Activated T-helper 2 cell treated with anti-CD3 and anti-CD28 coated beads, Interferon-gamma antibody, Interleukin-2, Interleukin-4, amounts not matched to agents 10 μg/mL and 5 μg/mL and 100 μg/mL, durations not matched to agents 14 hours and 24 hours and 36 hours (primary cell): ENCODE measurements around the gene ADGRF3. TPM values are rescaled to one million over a fixed set of nuclear protein-coding genes. Genes with fewer than 3 reads are reported as not detected.
"Not testable (repeated sequence)": the region's sequence is repeated elsewhere in the genome, so short reads cannot be mapped to it uniquely, and the experiment has no call there.

Experiments
- DNase-seq: peaks from one replicate; pipeline ENCODE4 v3.0.0; 2021; ENCODE audit warnings: low spot score
- H3K27ac Mint-ChIP-seq: one replicate; pipeline ENCODE4 v1.8.0; 2021; ENCODE audit warnings: mixed read lengths
- H3K27me3 Mint-ChIP-seq: one replicate; pipeline ENCODE4 v1.8.0; 2021; ENCODE audit warnings: low read depth, mixed read lengths
- H3K36me3 Mint-ChIP-seq: one replicate; pipeline ENCODE4 v1.8.0; 2021; ENCODE audit warnings: low read depth, mixed read lengths
- H3K4me1 Mint-ChIP-seq: one replicate; pipeline ENCODE4 v1.8.0; 2021; ENCODE audit warnings: low read depth, mixed read lengths
- H3K4me3 Mint-ChIP-seq: one replicate; pipeline ENCODE4 v1.8.0; 2021; ENCODE audit warnings: low read depth, mild to moderate bottlenecking, moderate library complexity, mixed read lengths
- H3K9me3 Mint-ChIP-seq: one replicate; pipeline ENCODE4 v1.8.0; 2021; ENCODE audit warnings: mixed read lengths
- intact Hi-C: fragments of 100-400 bp; cut with micrococcal nuclease; formaldehyde crosslinking; loops from one replicate; pipeline ENCODE4 v1.15.1; 2023
- total RNA-seq: library from RNA; stranded (reverse); gene quantifications from 2 replicates; pipeline ENCODE4 v1.2.3, GENCODE V29; 2022

The ADGRF3 gene
- total RNA-seq, 1 donor from 2014 or later: 3.1 TPM

DNA sequence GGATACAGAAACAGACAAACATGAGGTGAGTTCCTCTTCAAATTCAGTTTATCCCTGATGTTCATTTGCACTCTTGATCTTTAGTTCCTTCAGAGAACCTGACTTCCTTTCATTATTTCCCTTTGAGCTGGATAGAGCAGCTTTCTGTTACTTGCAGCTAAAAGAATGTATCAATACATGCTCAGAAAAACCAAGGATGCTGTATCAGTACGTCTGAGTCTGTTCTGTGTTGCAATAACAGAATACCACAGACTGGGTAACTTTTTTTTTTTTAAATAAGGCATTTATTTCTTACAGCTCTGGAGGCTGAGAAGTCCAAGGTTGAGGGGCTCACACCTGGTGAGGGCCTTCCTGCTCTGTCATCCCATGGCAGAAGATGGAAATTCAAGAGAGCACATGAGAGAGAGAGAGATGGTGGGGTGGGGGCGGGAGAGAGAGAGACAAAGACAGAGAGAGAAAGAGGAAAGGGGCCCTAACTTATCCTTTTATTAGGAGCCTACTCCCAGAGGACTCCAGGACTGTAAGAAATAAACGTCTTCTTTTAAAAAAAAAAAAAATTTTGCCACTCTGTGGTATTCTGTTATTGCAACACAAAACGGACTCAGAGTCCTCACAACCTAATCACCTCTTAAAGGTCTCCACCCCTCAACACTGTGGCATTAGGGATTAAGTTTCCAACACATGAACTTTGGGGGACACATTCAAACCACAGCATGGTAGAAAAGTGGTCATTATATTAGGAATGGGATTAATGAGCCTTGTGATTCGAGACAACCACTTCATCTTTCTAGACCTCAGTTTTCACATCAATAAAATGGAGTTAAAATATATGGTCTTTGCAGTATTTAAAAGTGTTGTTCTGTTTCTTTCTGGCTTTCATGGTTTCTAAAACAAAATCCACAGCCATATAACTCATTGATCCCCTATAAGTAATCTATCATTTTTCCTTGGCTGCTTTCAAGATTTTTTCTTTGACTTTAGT lies 19.0 kb downstream of the ADGRF3 start:
- H3K4me3 Mint-ChIP-seq: no peak overlapping the region
- DNase-seq: no peak
- H3K27me3 Mint-ChIP-seq: no peaks in the 10 kb centered on the region
- H3K36me3 Mint-ChIP-seq: no peaks in the 10 kb centered on the region
- H3K27ac Mint-ChIP-seq: no peak overlapping the region
- intact Hi-C loops: no loop called here
- H3K4me1 Mint-ChIP-seq: peaks cover 19% of the 10 kb centered on the region
- H3K9me3 Mint-ChIP-seq: no peaks in the 10 kb centered on the region

DNA sequence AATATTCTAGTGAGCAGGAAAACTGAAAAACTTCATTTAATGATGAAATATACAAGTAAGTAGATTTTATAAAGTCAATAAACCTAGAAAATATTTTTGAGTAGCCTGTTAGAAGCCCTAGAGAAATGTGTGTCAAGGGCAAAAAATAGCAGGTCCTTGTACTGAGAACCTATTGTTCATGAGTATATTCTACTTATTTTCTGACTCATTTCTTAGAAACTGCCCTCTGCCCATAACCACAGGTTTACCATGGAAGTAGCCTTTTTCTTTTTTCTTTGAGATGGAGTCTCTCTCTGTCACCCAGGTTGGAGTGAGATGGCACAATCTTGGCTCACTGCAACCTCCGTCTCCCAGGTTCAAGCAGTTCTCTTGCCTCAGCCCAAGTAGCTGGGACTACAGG lies 20.1 kb downstream of the ADGRF3 start:
- no peak overlapping the region for H3K4me3 Mint-ChIP-seq
- no peak for DNase-seq
- no peak overlapping the region for H3K27ac Mint-ChIP-seq
- H3K27me3 Mint-ChIP-seq: no peaks in the 10 kb centered on the region
- no peaks in the 10 kb centered on the region for H3K9me3 Mint-ChIP-seq
- intact Hi-C loops: no loop called here
- H3K4me1 Mint-ChIP-seq: peaks cover 19% of the 10 kb centered on the region
- no peaks in the 10 kb centered on the region for H3K36me3 Mint-ChIP-seq

DNA sequence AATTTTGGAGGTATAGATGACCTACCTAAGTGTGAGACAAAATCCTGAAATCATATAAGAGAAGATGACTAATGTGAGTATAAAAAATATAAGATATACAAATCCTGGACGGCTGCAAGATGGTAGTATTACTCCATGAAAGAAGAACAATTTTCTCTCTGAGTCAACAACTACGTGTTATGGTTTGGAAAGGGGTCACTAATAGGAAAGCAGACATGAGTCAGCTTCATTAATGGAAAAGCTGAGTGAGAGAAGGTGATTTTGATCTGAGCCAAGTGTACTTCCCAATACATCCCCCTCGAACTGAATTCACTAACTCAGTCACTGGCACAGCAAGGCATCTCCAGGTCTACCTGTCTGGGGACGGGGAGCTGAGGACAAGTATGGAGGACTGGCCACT lies 20.7 kb downstream of the ADGRF3 start:
- DNase-seq: no peak
- Mint-ChIP-seq H3K4me3 (no peak overlapping the region), H3K27ac (no peak overlapping the region), H3K4me1 (peaks cover 19% of the 10 kb centered on the region), H3K9me3 (no peaks in the 10 kb centered on the region), H3K27me3 (no peaks in the 10 kb centered on the region), H3K36me3 (no peaks in the 10 kb centered on the region)
- intact Hi-C loops: no loop called here

DNA sequence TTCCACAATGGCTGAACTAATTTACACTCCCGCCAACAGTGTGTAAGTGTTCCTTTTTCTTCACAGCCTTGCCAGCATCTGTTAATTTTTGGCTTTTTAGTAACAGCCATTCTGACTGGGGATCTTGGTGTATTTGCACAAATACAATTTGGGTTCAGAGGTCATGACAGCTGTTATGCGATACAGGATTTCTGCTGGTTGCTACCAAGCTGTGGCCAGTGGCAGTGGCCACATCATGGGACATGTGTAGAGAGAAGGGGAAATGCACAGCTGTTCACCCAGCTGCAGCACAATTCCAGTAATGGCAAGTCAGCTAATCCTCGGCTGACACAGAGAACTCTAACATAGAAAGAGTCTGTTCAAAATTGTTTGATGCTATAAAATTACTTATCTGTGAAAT lies 21.7 kb downstream of the ADGRF3 start:
- H3K27me3 Mint-ChIP-seq: no peaks in the 10 kb centered on the region
- no peaks in the 10 kb centered on the region for H3K36me3 Mint-ChIP-seq
- intact Hi-C loops: no loop called here
- H3K4me1 Mint-ChIP-seq: peaks cover 12% of the 10 kb centered on the region
- no peaks in the 10 kb centered on the region for H3K9me3 Mint-ChIP-seq
- H3K4me3 Mint-ChIP-seq: no peak overlapping the region
- DNase-seq: no peak
- no peak overlapping the region for H3K27ac Mint-ChIP-seq

DNA sequence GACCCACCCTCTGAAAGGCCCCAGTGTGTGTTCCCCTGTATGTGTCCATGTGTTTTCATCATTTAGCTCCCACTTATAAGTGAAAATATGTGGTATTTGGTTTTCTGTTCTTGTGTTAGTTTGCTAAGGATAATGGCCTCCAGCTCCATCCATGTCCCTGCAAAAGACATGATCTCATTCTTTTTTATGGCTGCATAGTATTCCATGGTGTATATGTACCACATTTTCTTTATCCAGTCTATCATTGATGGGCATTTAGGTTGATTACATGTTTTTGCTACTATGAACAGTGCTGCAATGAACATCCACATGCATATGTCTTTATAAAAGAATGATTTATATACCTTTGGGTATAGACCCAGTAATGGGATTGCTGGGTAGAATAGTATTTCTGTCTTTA lies 22.1 kb downstream of the ADGRF3 start:
- H3K4me3 Mint-ChIP-seq, H3K27me3 Mint-ChIP-seq, intact Hi-C loops, H3K27ac Mint-ChIP-seq, H3K4me1 Mint-ChIP-seq, H3K36me3 Mint-ChIP-seq, DNase-seq, H3K9me3 Mint-ChIP-seq: not testable (repeated sequence)

DNA sequence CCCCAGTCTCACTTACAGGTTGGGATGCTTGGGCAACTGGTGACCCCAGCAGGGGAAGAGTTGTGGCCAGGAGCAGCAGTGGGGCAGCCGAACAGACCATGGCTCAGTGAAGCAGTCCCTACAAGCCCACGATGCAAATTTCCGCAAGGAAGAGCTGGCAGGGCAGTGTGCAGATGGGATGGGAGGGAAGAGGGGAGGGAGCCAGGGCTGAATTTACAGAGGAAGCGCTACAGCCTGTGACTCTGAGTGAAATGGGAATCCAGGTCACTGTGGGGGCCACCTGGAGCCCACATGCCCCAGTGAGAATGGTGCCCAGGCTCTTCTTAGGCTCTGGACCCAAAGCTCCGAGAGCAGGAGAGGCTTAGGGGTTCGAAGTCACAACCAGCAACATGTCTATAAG lies 27.6 kb downstream of the ADGRF3 start:
- H3K27ac Mint-ChIP-seq: no peak overlapping the region
- no peak for DNase-seq
- H3K36me3 Mint-ChIP-seq: no peaks in the 10 kb centered on the region
- H3K27me3 Mint-ChIP-seq: peaks cover 3% of the 10 kb centered on the region
- H3K4me1 Mint-ChIP-seq: no peaks in the 10 kb centered on the region
- no peak overlapping the region for H3K4me3 Mint-ChIP-seq
- H3K9me3 Mint-ChIP-seq: no peaks in the 10 kb centered on the region
- intact Hi-C loops: no loop called here

DNA sequence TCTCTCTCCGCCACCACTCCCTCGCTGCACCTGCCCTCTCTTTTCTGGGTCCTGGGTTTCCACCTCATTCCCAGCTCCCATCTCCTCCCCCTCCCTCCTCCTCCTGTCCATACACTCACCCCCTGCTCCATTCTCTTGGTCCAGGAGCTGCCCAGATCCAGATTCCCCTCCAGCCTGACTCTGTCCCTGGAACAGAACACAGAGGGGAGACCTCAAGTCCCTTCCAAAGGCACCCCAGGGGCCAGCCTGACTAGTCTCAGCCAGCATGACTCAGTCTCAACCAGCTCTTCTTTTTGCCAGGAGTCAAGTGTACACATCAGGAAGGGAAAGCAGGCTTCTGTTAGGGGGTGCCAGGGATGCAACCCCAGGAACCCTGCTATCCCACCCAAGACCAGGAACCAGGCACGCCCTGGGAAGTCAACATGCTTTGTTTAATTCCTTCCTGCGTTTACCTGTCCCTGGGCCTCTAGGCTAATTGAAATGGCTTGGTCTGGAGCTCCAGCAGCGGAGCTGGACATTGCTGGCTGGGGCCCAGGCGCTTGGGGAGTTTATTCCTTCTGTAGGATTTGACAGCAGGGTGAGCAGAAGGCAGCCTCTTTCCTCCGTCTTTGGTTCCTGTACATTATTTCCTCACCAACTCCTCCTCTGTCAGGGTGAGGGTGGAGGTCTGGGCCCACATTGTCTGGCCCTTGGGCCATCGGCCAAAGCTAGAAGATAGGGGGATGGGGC lies 29.0 kb downstream of the ADGRF3 start:
- no peak for DNase-seq
- intact Hi-C loops: no loop called here
- H3K4me3 Mint-ChIP-seq: no peak overlapping the region
- H3K27me3 Mint-ChIP-seq: peaks cover 3% of the 10 kb centered on the region
- H3K27ac Mint-ChIP-seq: no peak overlapping the region
- no peaks in the 10 kb centered on the region for H3K9me3 Mint-ChIP-seq
- no peaks in the 10 kb centered on the region for H3K4me1 Mint-ChIP-seq
- no peaks in the 10 kb centered on the region for H3K36me3 Mint-ChIP-seq

DNA sequence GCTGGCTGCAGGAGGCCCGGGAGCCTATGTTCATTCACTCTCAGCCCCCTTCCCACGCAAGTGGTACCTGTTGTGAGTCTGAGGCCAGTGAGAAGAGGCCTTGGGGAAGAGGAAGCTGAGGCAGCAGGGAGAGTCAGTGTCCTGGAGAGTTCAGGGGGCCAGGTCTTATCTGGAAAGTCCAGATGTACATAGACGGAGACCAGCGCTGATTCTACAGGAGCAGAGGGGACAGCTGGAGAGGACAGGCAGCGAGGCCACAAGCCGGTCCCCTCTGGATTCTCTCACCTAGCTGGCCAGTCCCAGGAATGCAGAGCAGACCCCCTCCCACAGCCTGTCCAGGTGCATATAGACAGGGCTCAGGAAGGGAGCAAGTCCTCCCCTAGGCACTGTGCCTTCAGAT lies 29.7 kb downstream of the ADGRF3 start:
- DNase-seq: no peak
- H3K4me1 Mint-ChIP-seq: no peaks in the 10 kb centered on the region
- H3K27me3 Mint-ChIP-seq: peaks cover 3% of the 10 kb centered on the region
- no peak overlapping the region for H3K4me3 Mint-ChIP-seq
- H3K9me3 Mint-ChIP-seq: no peaks in the 10 kb centered on the region
- intact Hi-C loops: no loop called here
- H3K27ac Mint-ChIP-seq: no peak overlapping the region
- no peaks in the 10 kb centered on the region for H3K36me3 Mint-ChIP-seq

DNA sequence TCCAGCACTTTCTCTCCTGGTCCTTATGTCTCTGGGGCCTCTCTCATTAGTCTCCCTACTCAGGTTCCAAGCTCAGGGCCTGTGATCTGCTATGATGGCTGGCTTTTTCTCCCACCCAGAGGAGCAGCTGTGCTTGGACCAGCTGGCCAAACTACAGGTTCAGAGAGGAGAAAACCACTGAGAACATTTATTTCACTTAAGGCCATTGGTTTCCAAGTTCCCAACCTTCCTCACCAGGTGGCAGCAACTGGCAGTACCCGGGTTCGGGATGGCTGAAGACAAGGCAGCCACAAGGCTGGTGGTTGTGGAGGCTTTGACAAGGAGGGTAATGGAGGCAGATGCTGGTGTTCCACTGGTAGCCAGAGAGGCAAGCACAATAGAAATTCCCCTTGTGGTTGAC lies 30.5 kb downstream of the ADGRF3 start:
- Mint-ChIP-seq H3K27me3 (peaks cover 3% of the 10 kb centered on the region), H3K9me3 (no peaks in the 10 kb centered on the region), H3K4me1 (no peaks in the 10 kb centered on the region), H3K27ac (no peak overlapping the region), H3K4me3 (no peak overlapping the region), H3K36me3 (no peaks in the 10 kb centered on the region)
- intact Hi-C loops: no loop called here
- no peak for DNase-seq

DNA sequence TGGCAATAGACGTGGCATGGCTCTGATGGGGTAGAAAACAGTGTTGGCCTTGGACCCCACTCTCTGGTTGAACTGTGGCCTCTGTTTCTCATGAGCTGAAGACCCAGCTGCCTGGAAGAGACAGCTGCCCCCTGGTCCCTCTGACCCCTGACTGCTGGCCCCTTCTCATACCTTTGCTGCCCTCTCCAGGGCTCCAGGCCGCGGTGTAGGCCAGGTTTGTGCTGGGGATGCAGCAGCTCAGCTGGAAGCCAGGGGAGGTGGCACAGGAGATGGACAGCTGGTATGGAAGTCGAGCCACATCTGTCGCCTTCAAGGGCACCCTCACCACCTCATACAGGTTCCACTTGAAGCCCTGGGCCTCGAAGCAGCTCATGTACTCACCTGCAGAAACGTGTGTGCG lies 32.3 kb downstream of the ADGRF3 start:
- no peak for DNase-seq
- H3K27me3 Mint-ChIP-seq: no peaks in the 10 kb centered on the region
- H3K9me3 Mint-ChIP-seq: no peaks in the 10 kb centered on the region
- intact Hi-C loops: no loop called here
- no peak overlapping the region for H3K4me3 Mint-ChIP-seq
- no peak overlapping the region for H3K27ac Mint-ChIP-seq
- no peaks in the 10 kb centered on the region for H3K4me1 Mint-ChIP-seq
- no peaks in the 10 kb centered on the region for H3K36me3 Mint-ChIP-seq

DNA sequence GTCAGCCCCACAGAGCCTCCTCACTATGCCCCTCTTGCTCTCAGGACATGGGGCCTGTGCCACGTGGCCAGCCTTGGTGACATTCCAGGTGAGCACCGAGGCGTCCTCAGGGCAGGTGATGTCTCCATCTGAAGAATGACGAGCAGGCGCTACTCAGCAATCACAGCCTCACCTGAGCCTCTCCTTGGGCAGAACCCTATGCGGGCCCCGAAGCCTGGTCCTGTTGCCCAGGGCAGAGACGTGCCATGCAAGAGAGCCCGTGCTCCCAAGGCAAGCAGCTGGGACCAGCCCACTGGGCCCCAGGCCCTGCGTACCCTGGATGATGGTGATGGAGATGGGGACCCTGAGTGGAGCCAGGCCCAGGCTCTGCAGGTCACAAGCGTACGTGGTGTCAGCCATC lies 33.1 kb downstream of the ADGRF3 start:
- Mint-ChIP-seq H3K36me3 (no peaks in the 10 kb centered on the region), H3K4me1 (no peaks in the 10 kb centered on the region), H3K4me3 (no peak overlapping the region), H3K27me3 (no peaks in the 10 kb centered on the region), H3K27ac (no peak overlapping the region), H3K9me3 (no peaks in the 10 kb centered on the region)
- no peak for DNase-seq
- intact Hi-C loops: no loop called here

DNA sequence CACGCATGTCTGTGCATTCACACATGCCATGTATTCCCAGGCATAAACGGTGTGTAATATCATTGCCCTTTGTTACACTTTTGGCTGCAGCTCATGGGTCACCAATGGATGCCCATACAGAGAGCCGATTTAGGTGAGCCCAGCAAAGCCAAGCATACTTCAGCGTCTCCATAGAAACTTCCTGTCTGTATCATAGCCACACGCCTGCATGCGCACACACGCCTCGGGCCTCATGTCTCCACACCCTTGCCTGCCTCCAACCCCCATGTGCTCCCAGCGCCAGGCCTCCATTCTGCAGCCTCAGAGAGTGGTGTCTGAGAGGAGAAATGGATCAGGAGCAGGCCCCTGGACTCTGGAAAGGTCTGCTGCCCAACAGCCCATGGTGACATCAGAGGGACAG lies 34.1 kb downstream of the ADGRF3 start:
- Mint-ChIP-seq H3K27ac (no peak overlapping the region), H3K27me3 (no peaks in the 10 kb centered on the region), H3K4me1 (no peaks in the 10 kb centered on the region), H3K36me3 (no peaks in the 10 kb centered on the region), H3K9me3 (no peaks in the 10 kb centered on the region), H3K4me3 (no peak overlapping the region)
- no peak for DNase-seq
- intact Hi-C loops: no loop called here

DNA sequence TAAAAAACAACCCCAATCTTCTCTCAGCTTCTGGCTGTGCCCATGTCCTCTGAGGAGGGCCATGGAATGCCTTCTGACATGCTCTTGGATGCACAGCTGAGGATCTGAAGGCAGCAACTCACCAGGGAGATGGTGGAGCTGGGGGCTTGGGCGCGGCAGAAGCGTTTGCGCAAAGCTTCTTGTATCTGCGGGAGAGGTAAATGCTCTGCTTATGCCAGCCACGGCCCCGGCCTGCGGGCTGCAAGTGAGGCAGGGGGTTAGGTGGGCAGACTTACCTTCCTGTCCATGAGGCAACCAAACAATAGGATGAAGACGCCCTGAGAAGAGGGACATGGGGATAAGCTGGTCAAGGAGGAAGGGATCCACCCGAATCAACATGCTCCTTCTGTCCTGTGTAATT lies 36.7 kb downstream of the ADGRF3 start:
- no peak for DNase-seq
- Mint-ChIP-seq H3K36me3 (no peaks in the 10 kb centered on the region), H3K27ac (no peak overlapping the region), H3K4me1 (no peaks in the 10 kb centered on the region), H3K27me3 (peaks cover 3% of the 10 kb centered on the region), H3K9me3 (no peaks in the 10 kb centered on the region), H3K4me3 (no peak overlapping the region)
- intact Hi-C loops: no loop called here
